ENCODE measurements around the gene PHEX. TPM values are rescaled to one million over a fixed set of nuclear protein-coding genes. Genes with fewer than 3 reads are reported as not detected.

The PHEX gene
- total RNA-seq, 1 experiment from 2014 or later, result 0.89 TPM

- Mint-ChIP-seq H3K4me1 (ENCODE audit: insufficient read depth, unreplicated experiment) (peaks cover 11% of the 10 kb centered on the region), H3K9me3 (ENCODE audit: unreplicated experiment) (no peaks in the 10 kb centered on the region), H3K36me3 (ENCODE audit: insufficient read depth, unreplicated experiment) (no peaks in the 10 kb centered on the region), H3K4me3 (ENCODE audit: unreplicated experiment) (no peak overlapping the region), H3K27ac (ENCODE audit: low read depth, unreplicated experiment) (no peak overlapping the region), H3K27me3 (ENCODE audit: insufficient read depth, unreplicated experiment) (peaks cover 69% of the 10 kb centered on the region)
- ChIA-PET CTCF (interaction anchor here (0.6 kb wide), 1 partner anchor 78 kb away, joined by 3 read pairs; no protein-coding TSS in a partner anchor), POLR2A (interaction anchor here (0.7 kb wide), 1 partner anchor 9 kb away, joined by 3 read pairs; no protein-coding TSS in a partner anchor)
- no peak for DNase-seq (ENCODE audit: unreplicated experiment)
- TF ChIP-seq CTCF (IDR thresholded peaks at IDR 0.05; ENCODE audit: unreplicated experiment), result no peak
- no TSS peak for BruUV-seq (replicated peaks)
- intact Hi-C loops (cut with micrococcal nuclease), result no loop called here
Measured at GRCh38 chrX:22056235-22056634, 24.1 kb downstream of the PHEX start.

GRCh38 chrX:22057667-22058066 is 25.5 kb downstream of the PHEX start:
- POLR2A ChIA-PET, result no interaction called here
- DNase-seq (ENCODE audit: unreplicated experiment), result no peak
- H3K27me3 Mint-ChIP-seq (ENCODE audit: insufficient read depth, unreplicated experiment), result peaks cover 83% of the 10 kb centered on the region
- H3K4me3 Mint-ChIP-seq (ENCODE audit: unreplicated experiment), result no peak overlapping the region
- intact Hi-C loops (cut with micrococcal nuclease), result no loop called here
- no TSS peak for BruUV-seq (replicated peaks)
- CTCF ChIA-PET, result interaction anchor here (2.0 kb wide), 1 partner anchor 78 kb away, joined by 5 read pairs; no protein-coding TSS in a partner anchor
- no peak for TF ChIP-seq CTCF (IDR thresholded peaks at IDR 0.05; ENCODE audit: unreplicated experiment)
- no peaks in the 10 kb centered on the region for H3K9me3 Mint-ChIP-seq (ENCODE audit: unreplicated experiment)
- peaks cover 11% of the 10 kb centered on the region for H3K4me1 Mint-ChIP-seq (ENCODE audit: insufficient read depth, unreplicated experiment)
- H3K27ac Mint-ChIP-seq (ENCODE audit: low read depth, unreplicated experiment), result no peak overlapping the region
- H3K36me3 Mint-ChIP-seq (ENCODE audit: insufficient read depth, unreplicated experiment), result no peaks in the 10 kb centered on the region

GRCh38 chrX:22059775-22060174 is 27.6 kb downstream of the PHEX start:
- intact Hi-C loops (cut with micrococcal nuclease), result no loop called here
- no peak for DNase-seq (ENCODE audit: unreplicated experiment)
- Mint-ChIP-seq H3K27me3 (ENCODE audit: insufficient read depth, unreplicated experiment) (peaks cover 93% of the 10 kb centered on the region), H3K27ac (ENCODE audit: low read depth, unreplicated experiment) (no peak overlapping the region), H3K4me3 (ENCODE audit: unreplicated experiment) (no peak overlapping the region), H3K36me3 (ENCODE audit: insufficient read depth, unreplicated experiment) (no peaks in the 10 kb centered on the region), H3K9me3 (ENCODE audit: unreplicated experiment) (no peaks in the 10 kb centered on the region), H3K4me1 (ENCODE audit: insufficient read depth, unreplicated experiment) (peaks cover 11% of the 10 kb centered on the region)
- no peak for TF ChIP-seq CTCF (IDR thresholded peaks at IDR 0.05; ENCODE audit: unreplicated experiment)
- CTCF ChIA-PET, result interaction anchor here (0.6 to 2.0 kb wide), 6 partner anchors 10 to 1531 kb away, joined by 4 to 12 read pairs (median 5); no protein-coding TSS in a partner anchor
- POLR2A ChIA-PET, result no interaction called here
- BruUV-seq (replicated peaks), result no TSS peak

- intact Hi-C loops (cut with micrococcal nuclease), result no loop called here
- peaks cover 11% of the 10 kb centered on the region for H3K4me1 Mint-ChIP-seq (ENCODE audit: insufficient read depth, unreplicated experiment)
- H3K27ac Mint-ChIP-seq (ENCODE audit: low read depth, unreplicated experiment), result no peak overlapping the region
- CTCF ChIA-PET, result interaction anchor here (0.6 to 2.0 kb wide), 6 partner anchors 9 to 1215 kb away, joined by 3 to 12 read pairs (median 4); no protein-coding TSS in a partner anchor
- TF ChIP-seq CTCF (IDR thresholded peaks at IDR 0.05; ENCODE audit: unreplicated experiment), result no peak
- no peak overlapping the region for H3K4me3 Mint-ChIP-seq (ENCODE audit: unreplicated experiment)
- DNase-seq (ENCODE audit: unreplicated experiment), result peak; percentile 32
- H3K36me3 Mint-ChIP-seq (ENCODE audit: insufficient read depth, unreplicated experiment), result no peaks in the 10 kb centered on the region
- peaks cover 95% of the 10 kb centered on the region for H3K27me3 Mint-ChIP-seq (ENCODE audit: insufficient read depth, unreplicated experiment)
- BruUV-seq (replicated peaks), result no TSS peak
- no peaks in the 10 kb centered on the region for H3K9me3 Mint-ChIP-seq (ENCODE audit: unreplicated experiment)
- POLR2A ChIA-PET, result interaction anchor here (0.6 to 1.3 kb wide), 2 partner anchors 9 to 10 kb away, joined by 3 read pairs; no protein-coding TSS in a partner anchor
Measured at GRCh38 chrX:22060415-22061280, 28.5 kb downstream of the PHEX start.
